Sigmoid colon (tissue), 7 donors: ENCODE data around the gene ESR2. TPM values are rescaled to one million over a fixed set of nuclear protein-coding genes. Genes with fewer than 3 reads are reported as not detected.
"Not testable (repeated sequence)": the region's sequence is repeated elsewhere in the genome, so short reads cannot be mapped to it uniquely, and the experiment has no call there.

ENCODE experiments used
- DNase-seq: peaks from one replicate; pipeline ENCODE4 v3.0.0-alpha.2; 2019
- H3K27ac ChIP-seq, 4 donors: fragments of 200-600 bp; sonication (generic); one replicate each; pipeline ENCODE4 v1.5.1; 2016 to 2019; ENCODE audit warnings: mild to moderate bottlenecking in 1 of 4
- H3K27me3 ChIP-seq, 3 donors: fragments of 200-600 bp; sonication (generic); one replicate each; pipeline ENCODE4 v1.5.1; 2019; ENCODE audit warnings: mild to moderate bottlenecking in 1 of 3
- H3K36me3 ChIP-seq, 4 donors: fragments of 200-600 bp; sonication (generic); one replicate each; pipeline ENCODE4 v1.5.1; 2016 to 2019
- H3K4me1 ChIP-seq, 4 donors: fragments of 200-600 bp; sonication (generic); one replicate each; pipeline ENCODE4 v1.5.1; 2017 to 2019
- H3K4me3 ChIP-seq, 4 donors: fragments of 200-600 bp; sonication (generic); one replicate each; pipeline ENCODE4 v1.5.1; 2017 to 2019; ENCODE audit warnings: mild to moderate bottlenecking in 2 of 4, moderate library complexity in 1 of 4
- H3K9me3 ChIP-seq, 4 donors: fragments of 200-600 bp in 3 of 4; sonication (generic) in 3 of 4; one replicate each; pipeline versions ENCODE4 v1.5.1 to v1.6.1; 2013 to 2019
- EP300 ChIP-seq, 4 donors: sonication (generic); formaldehyde crosslinking; IDR thresholded peaks; one replicate each; pipeline ENCODE4 v1.6.1; 2017; ENCODE audit warnings: antibody characterized with exemption in 4 of 4
- POLR2A ChIP-seq, 2 donors: fragments of 450-650 bp; IDR thresholded peaks; one replicate each; pipeline ENCODE4 v1.6.1; 2016; ENCODE audit warnings: antibody characterized with exemption in 2 of 2, mild to moderate bottlenecking in 2 of 2, moderate library complexity in 2 of 2
- POLR2AphosphoS5 ChIP-seq, 4 donors: sonication (generic); formaldehyde crosslinking; IDR thresholded peaks; one replicate each; pipeline ENCODE4 v1.6.1; 2017; ENCODE audit warnings: antibody characterized with exemption in 4 of 4
- WGBS, 2 donors: extraction: QIAGEN DNeasy Blood & Tissue Kit; methylation state at CpG; one replicate each; pipeline ENCODE4 v1.1.7; 2013; 5-methylcytosine and 5-hydroxymethylcytosine counted together
- intact Hi-C: fragments of 100-400 bp; cut with DNase I; formaldehyde crosslinking; loops from one replicate; pipeline ENCODE4 v1.15.1; 2023
- polyA plus RNA-seq, 3 donors: library from polyadenylated mRNA; stranded (reverse); fragments of 200-250 nt; gene quantifications; one replicate each; pipeline ENCODE4 v1.2.3, GENCODE V29; 2013
- total RNA-seq, 4 donors: library from RNA; depleted of rRNA; stranded (reverse); fragments of >200 nt; gene quantifications; one replicate each; pipeline ENCODE4 v1.1.0, GENCODE V29; 2016
- TF ChIP-seq, protein P1 (sequence below), 4 experiments: fragments of 450-650 bp in 3 of 4; fragments of 200-600 bp in 1 of 4; IDR thresholded peaks; one replicate each; pipeline ENCODE4 v1.5.1; 2016 to 2019; ENCODE audit warnings: antibody characterized with exemption in 4 of 4, mild to moderate bottlenecking in 3 of 4, moderate library complexity in 2 of 4
- donor health status: healthy with polysubstance abuse.
- donor health status: Bipolar disorder and iron deficiency.
- donor health status: healthy.

ESR2 gene
- total and polyA plus RNA-seq, 7 donors, result 0.16 to 1.8 (median 0.41) TPM; not detected in 3

DNA sequence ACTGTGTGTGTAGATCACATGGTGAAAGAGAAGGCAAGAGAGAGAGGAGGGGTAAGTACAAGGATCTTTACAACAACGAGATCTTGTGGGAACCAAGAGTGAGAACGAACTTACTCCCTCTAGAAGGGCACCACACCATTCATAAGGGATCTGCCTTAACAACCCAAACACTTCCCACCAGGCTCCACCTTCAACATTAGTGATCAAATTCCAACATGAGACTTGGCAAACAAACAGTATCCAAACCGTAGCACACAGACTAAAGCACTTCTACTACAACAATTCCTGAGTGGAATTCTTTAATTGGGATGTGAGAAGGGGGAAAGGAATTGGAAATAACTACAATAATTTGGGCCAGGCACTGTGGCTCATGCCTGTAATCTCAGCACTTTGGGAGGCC, 35.0 kb upstream of the ESR2 start:
- H3K9me3 ChIP-seq, result no peaks in the 10 kb centered on the region
- H3K4me3 ChIP-seq, result no peak overlapping the region
- DNase-seq, result no peak
- intact Hi-C loops, result no loop called here
- H3K4me1 ChIP-seq, result no peaks in the 10 kb centered on the region
- 64 to 86% methylated on average over 3 of the region's 3 CpGs for WGBS, 2 donors
- no peaks in the 10 kb centered on the region for H3K27me3 ChIP-seq
- TF ChIP-seq EP300 (IDR thresholded peaks at IDR 0.05) (no peak), POLR2AphosphoS5 (IDR thresholded peaks at IDR 0.05) (no peak), POLR2A (IDR thresholded peaks at IDR 0.05) (no peak)
- TF ChIP-seq, protein P1, sequence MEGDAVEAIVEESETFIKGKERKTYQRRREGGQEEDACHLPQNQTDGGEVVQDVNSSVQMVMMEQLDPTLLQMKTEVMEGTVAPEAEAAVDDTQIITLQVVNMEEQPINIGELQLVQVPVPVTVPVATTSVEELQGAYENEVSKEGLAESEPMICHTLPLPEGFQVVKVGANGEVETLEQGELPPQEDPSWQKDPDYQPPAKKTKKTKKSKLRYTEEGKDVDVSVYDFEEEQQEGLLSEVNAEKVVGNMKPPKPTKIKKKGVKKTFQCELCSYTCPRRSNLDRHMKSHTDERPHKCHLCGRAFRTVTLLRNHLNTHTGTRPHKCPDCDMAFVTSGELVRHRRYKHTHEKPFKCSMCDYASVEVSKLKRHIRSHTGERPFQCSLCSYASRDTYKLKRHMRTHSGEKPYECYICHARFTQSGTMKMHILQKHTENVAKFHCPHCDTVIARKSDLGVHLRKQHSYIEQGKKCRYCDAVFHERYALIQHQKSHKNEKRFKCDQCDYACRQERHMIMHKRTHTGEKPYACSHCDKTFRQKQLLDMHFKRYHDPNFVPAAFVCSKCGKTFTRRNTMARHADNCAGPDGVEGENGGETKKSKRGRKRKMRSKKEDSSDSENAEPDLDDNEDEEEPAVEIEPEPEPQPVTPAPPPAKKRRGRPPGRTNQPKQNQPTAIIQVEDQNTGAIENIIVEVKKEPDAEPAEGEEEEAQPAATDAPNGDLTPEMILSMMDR (IDR thresholded peaks at IDR 0.05), result no peak
- H3K36me3 ChIP-seq, result no peaks in the 10 kb centered on the region
- H3K27ac ChIP-seq, result no peak overlapping the region

DNA sequence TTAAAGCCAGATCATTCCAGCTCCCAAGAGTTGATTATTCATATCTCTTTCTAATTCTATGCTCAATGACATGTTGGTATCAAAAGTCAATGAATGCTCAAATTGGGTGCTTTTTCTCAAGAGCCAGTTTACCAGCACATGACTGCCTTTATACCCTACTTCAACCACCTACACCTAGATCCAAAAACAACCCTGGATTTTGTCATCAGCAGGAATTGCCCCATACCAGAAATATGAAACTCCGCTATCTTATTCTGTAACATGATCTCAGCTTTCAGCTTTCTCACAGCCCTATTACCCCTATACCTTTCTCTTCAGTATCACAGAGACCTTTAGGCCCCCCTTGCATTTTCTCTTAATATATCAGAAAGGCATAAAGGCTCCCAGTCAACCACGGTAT, 32.3 kb upstream of the ESR2 start:
- 93 to 97% methylated on average over 2 of the region's 2 CpGs for WGBS, 2 donors
- Histone ChIP-seq H3K4me1 (no peaks in the 10 kb centered on the region), H3K9me3 (no peaks in the 10 kb centered on the region), H3K27me3 (no peaks in the 10 kb centered on the region), H3K27ac (no peak overlapping the region), H3K36me3 (no peaks in the 10 kb centered on the region), H3K4me3 (no peak overlapping the region)
- no peak for DNase-seq
- TF ChIP-seq, protein P1 (IDR thresholded peaks at IDR 0.05), result no peak
- TF ChIP-seq POLR2A (IDR thresholded peaks at IDR 0.05) (no peak), EP300 (IDR thresholded peaks at IDR 0.05) (no peak), POLR2AphosphoS5 (IDR thresholded peaks at IDR 0.05) (no peak)
- intact Hi-C loops, result no loop called here

DNA sequence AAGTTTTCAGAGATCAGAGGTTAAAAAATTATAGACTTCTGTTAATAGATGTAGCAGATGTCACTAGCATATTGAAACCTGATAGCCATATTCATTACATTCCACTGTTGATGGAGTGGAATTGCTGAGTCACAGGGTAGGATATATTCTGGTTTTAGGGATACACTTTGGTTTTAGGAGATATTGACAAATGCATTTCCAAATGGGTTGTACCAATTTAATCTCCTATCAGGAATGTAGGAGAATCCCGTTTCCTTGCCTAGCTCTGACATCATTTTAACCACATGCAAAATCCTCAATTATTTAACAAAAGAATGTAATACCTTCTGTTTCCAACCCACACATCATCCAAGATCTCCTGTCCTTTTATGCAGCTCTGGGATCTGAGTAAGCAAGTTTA, 30.7 kb upstream of the ESR2 start:
- H3K4me1 ChIP-seq, result no peaks in the 10 kb centered on the region
- no peak for DNase-seq
- WGBS, 2 donors, result 82 to 85% methylated on average over 1 of the region's 1 CpG
- no peaks in the 10 kb centered on the region for H3K27me3 ChIP-seq
- no peak overlapping the region for H3K4me3 ChIP-seq
- no peaks in the 10 kb centered on the region for H3K9me3 ChIP-seq
- H3K36me3 ChIP-seq, result no peaks in the 10 kb centered on the region
- intact Hi-C loops, result no loop called here
- TF ChIP-seq EP300 (IDR thresholded peaks at IDR 0.05), result no peak
- TF ChIP-seq POLR2A (IDR thresholded peaks at IDR 0.05), result no peak
- TF ChIP-seq POLR2AphosphoS5 (IDR thresholded peaks at IDR 0.05), result no peak
- TF ChIP-seq, protein P1 (IDR thresholded peaks at IDR 0.05), result no peak
- H3K27ac ChIP-seq, result no peak overlapping the region

DNA sequence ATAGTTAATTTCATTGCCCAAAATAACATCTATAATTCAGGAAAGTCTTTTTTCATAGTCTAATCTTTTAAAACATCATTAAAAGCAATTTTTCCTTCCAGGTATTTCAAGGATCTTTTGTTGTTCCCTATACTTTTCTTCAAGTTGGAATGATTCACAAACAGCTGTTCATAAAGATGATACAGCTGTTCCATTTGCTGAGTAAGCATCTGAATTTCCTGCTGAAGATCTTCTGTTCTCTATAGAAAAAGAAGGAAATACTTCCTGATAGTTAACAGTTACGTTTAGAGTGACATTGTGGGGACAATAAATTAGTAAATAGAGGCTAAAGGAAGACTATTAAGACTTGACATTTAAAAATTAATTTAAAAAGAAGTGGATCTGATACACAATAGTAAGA, 30.3 kb upstream of the ESR2 start:
- H3K27me3 ChIP-seq, result no peaks in the 10 kb centered on the region
- 18 to 31% methylated on average over 1 of the region's 1 CpG for WGBS, 2 donors
- TF ChIP-seq, protein P1 (IDR thresholded peaks at IDR 0.05), result no peak
- TF ChIP-seq EP300 (IDR thresholded peaks at IDR 0.05) (no peak), POLR2AphosphoS5 (IDR thresholded peaks at IDR 0.05) (no peak), POLR2A (IDR thresholded peaks at IDR 0.05) (no peak)
- intact Hi-C loops, result no loop called here
- no peak overlapping the region for H3K27ac ChIP-seq
- no peaks in the 10 kb centered on the region for H3K36me3 ChIP-seq
- no peak for DNase-seq
- no peak overlapping the region for H3K4me3 ChIP-seq
- no peaks in the 10 kb centered on the region for H3K4me1 ChIP-seq
- H3K9me3 ChIP-seq, result no peaks in the 10 kb centered on the region

DNA sequence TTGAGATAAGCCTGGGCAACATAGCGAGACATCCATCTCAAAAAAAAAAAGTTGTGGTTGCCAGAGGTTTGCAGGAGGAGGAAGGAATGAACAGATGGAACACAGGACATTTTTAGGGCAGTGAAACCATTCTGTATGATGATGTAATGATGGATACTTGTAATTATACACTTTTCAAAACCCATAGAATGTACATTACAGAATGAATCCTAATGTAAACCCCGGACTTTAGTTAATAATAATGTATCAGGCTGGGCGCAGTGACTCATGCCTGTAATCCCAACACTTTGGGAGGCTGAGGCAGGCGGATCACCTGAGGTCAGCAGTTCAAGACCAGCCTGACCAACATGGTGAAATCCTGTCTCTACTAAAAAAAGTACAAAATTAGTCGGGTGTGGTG, 26.2 kb upstream of the ESR2 start:
- H3K9me3 ChIP-seq, H3K4me1 ChIP-seq, H3K4me3 ChIP-seq, DNase-seq, H3K36me3 ChIP-seq, H3K27me3 ChIP-seq, intact Hi-C loops, H3K27ac ChIP-seq: not testable (repeated sequence)
- 79 to 84% methylated on average over 5 of the region's 5 CpGs for WGBS, 2 donors

DNA sequence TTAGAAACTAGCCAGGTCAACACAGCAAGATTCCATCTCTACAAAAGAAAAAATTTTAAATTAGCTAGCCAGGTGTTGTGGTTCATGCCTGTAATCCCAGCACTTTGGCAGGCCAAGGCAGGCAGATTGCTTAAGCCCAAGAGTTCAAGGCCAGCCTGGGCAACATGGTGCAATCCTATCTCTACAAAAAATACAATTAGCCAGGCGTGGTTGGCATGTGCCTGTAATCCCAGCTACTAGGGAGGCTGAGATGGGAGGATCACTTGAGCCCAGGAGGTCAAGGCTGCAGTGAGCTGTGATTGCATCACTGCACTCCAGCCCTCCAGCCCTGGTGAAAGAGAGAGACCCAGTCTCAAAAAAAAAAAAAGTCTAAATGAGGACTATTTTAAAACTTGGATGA, 24.5 kb upstream of the ESR2 start:
- H3K36me3 ChIP-seq, H3K9me3 ChIP-seq, H3K4me1 ChIP-seq, DNase-seq, H3K27me3 ChIP-seq, intact Hi-C loops, H3K4me3 ChIP-seq, H3K27ac ChIP-seq: not testable (repeated sequence)
- WGBS, 2 donors, result 76 to 89% methylated on average over 1 of the region's 1 CpG
